Embryonic facial prominence (tissue), 1 donor: Measurements from ENCODE around the gene TLL1.

Experiments used
- DNase-seq: peaks from one replicate; pipeline ENCODE4 v3.0.0-alpha.2; 2016; ENCODE audit errors: extremely low spot score

Gene TLL1

DNA sequence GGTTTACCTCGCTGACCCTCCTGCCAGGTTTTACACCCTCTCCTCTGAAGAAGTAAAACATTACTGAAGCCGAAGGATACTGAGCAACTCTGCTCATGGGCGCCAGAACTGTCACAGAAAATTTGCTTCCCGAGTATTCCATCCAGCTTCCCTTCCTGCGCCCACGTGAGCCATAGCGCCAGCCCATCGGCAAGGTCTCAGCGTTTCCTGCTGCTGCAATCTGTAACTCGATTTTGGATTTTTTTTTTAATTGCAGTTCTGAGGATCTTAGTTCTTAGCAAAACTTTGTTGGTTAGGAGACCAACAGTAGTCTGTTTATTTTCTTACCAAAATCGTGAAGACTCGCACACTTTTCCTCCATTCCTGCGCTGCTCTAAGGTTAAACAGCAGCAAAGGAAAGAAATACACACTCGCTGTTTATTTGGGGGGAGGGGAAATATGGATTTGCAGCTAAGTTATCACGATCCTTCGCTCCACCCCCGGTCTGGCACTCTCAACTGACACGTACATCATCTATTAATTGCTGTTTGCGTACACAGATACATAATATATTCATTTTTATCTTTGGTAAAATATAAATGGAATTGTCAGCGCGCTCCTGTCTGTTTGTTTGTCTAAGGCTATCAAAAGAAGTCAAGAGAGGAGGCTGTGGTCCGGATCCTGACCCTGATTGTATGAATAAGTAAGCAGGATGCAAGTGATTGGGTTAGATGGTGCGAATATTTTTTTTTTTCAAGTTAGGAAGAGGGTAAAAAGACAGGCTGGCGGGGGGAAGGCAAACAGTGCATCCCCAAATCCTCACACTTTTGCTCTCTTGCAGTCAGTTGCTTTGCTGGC lies at the start of gene TLL1:
TLL1 (plus strand) TSS at position 777 of the 837 bp plus-strand sequence. CDS start 668 bp downstream, outside the sequence.
- DNase-seq = no peak

DNA sequence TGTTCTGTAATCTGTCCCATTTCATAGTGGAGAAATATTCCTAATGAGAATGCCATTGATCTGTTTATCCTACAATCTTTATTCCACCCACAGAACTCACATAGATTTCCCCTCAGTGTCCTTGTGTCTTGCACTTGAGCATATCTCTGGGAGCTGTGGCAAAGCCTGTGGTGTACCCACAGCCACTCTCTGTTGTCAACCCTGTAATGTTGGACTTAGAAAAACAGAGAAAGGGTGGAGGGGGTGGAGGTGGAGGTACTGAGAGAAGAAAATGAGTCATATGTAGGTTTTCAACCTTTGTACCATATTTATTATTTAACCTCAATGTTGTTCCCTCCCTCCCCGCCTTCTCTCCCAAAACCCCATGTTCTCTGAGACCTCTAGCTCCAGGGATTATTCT lies 46.9 kb upstream of the TLL1 start:
- no peak for DNase-seq

DNA sequence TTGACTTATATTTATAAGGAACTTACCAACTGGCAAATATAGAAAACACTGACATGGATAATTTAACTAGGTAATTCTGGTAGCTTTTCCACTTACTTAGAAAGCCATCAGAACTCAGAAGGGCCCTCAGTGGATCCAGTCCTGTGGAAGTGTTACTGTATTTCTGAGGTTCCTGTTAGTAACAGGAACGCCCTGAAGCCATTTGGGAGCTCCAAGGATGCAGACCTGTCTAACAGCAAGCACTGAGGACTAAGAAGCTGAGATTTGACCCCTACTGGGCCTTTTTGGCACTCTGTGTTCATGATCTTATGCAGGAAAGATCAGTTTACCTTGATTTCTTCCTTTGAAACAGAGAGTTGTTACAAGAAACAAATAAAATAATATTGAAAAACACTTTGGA lies 46.0 kb upstream of the TLL1 start:
- no peak for DNase-seq

DNA sequence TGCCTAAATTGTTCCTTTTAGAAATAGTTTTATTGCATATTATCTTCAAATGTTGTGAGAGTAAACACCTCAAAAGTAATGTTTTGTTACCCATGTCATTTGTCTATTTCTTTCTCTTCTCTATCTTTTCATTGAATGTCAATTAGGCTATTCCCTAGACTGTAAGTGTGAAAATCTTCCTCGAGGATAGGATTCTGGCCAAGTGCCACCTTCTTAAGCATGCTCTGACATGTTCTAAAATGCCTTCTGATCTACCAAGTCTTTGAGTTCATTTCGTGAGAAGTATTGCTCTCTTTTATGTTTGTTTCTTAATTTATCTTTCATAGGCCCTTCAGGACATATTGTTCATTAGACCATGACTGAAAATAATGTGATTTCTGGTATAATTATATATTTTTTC lies 44.1 kb upstream of the TLL1 start:
- no peak for DNase-seq

GRCh38 chr4:165834116-165834515 lies 38.9 kb upstream of the TLL1 start:
- no peak for DNase-seq

DNA sequence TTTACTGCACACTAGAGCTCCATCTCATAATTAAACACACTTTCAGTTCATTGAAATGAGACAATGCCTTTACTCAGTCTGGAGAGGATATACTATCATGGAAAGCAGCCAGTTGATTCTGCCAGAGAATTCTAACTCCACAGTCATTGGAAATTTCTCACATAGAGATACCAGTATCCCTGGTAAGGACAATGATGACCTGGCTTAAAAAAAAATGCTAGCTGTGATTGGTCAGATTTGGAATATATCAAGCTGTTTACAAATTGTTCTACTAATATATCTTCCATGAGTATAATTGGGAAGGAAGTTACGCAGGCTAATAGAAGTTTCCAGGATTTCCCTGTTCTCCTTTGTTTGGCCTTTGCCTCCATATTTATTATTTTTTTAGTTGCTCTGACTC lies 34.5 kb upstream of the TLL1 start:
- no peak for DNase-seq

DNA sequence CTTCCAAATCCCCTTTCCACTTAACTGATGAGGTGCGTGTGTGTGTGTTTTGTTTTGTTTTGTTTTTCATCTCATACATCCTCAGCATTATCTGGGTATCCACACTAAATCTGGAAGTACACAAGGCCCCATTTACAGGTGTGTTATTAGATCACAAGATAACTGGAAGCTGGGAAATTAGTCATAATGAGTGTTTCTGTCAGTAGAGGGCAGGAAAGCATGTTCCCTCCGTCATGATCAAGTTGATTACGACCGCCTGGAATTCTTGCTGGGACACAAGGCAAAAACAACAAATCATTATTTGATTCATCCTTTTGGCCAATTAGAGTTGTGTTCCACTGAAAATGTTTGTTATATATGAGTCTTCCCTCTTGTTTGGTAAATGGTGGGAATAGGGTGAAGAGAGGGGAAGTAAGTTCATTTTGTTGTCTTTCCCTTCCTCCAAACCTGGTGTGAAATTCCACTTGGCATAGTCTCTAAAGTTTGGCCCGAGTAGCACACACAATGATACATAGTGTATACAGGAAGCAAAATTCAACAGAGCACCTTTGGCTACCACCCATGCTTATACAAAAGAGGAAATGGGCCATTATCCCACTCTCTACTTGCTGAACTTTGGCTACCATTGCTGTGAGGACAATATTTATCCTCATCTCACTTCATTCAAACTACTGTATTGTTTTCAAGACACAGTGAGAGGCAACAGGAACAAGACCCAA lies 33.3 kb upstream of the TLL1 start:
- no peak for DNase-seq

- DNase-seq = no peak
Measured at GRCh38 chr4:165842684-165843083, 30.4 kb upstream of the TLL1 start.

DNA sequence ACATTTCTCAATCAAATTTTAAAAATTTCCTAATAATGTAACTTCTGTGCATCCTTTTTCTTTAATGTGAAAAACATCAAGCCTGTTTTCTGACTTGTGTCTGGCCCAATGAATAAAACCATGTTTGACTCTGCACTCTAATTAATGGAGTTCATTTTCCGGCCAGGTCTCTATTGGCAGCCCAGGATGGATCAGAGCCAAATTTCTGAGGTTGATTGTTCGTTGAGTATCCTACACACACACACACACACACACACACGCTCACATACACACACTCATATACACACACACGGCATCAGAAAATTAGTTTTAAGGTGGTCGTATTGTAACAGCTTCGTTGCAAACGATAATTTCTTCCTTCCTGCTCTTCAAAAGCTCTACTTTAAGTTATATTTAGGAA lies 28.9 kb upstream of the TLL1 start:
- no peak for DNase-seq

GRCh38 chr4:165851256-165851655 lies 21.8 kb upstream of the TLL1 start:
- no peak for DNase-seq

- no peak for DNase-seq
Measured at GRCh38 chr4:165855191-165855590, 17.8 kb upstream of the TLL1 start.

DNA sequence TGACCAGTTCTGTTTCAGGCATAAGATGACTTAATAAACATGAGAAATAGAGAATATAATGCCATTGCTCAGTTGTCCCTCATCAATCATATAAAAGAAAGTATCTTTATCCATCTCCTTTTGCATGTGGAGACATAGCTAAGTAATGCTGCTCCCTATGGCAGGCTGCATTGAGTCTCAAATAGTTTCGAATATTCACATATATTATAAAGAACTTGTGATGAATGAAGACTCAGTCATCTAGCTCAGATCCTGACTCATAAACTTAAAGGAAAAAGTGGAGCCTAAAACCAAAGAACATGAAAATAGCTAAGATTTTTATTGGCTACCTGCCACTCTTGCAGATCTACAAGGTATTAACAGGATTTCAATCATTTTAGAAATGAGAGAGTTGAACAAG lies 11.7 kb upstream of the TLL1 start:
- no peak for DNase-seq

GRCh38 chr4:165864271-165864670 lies 8.8 kb upstream of the TLL1 start:
- DNase-seq = no peak

GRCh38 chr4:165866019-165866650 lies 6.9 kb upstream of the TLL1 start:
- no peak for DNase-seq

- DNase-seq = no peak
Measured at GRCh38 chr4:165867961-165868360, 5.1 kb upstream of the TLL1 start.

- DNase-seq = no peak
Measured at GRCh38 chr4:165873298-165874071, 448 bp downstream of the TLL1 start.

DNA sequence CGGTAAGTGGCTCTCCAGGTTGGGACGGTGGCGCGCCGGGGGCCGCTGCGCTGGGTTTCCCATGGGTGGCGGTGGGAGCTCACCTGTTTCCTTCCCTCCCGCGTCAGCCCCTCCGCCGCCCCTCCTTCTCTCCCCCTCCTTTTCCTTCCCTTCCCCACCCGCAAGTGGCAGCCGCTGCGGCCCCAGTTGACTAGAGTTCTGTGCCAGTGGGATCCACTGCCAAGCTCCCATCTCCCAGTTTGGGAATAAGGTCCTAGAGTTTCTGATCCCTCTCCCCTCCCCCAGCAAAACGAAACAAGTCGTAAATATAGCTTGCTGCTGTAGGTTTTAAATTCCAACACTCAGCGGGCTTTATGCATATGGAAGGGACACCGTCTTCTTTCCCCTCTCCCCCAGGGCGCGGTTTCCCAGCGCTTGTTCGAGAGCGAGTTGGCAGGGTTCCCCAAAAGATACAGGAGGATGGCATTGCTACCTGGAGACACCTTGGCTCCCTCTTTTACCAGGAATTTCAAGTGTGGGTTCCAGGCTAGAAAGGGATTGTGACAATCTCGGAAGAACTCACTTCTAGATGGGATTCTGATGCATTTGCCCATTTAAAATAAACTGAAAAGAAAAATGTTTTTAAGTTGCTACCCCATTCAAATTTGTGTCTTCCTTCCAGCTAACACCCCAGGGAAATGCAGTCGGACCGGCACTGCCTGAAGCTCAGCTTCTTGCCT lies 1.2 kb downstream of the TLL1 start:
- no peak for DNase-seq

DNA sequence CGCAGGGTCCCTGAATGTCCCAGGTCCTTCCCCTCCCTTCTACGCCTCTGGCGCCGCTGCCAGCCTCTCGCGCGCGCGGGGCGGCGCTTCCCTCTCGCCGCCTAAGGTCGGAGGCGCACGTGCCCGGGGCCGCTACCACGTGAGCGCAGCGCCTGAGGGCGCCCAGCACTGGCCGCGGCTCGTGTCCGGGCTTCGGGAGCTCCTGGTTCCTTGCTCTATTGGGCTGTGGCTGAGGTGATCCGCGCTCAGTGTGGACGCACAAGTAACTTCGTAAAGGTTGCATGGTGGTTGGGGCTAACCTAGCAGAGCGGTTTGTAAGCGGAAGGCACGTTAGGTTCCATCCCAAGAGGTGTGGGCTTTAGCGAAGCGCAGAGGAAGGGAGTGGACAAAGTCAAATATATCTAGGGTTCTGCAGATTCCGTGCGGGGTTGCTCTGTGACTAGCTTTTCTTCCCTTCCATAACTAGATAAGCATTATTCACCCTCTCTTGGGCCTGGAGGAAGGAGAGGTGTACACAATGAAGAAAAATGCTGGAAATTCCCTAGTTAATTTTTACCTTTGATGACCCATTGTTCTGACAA lies 1.8 kb downstream of the TLL1 start:
- no peak for DNase-seq

DNA sequence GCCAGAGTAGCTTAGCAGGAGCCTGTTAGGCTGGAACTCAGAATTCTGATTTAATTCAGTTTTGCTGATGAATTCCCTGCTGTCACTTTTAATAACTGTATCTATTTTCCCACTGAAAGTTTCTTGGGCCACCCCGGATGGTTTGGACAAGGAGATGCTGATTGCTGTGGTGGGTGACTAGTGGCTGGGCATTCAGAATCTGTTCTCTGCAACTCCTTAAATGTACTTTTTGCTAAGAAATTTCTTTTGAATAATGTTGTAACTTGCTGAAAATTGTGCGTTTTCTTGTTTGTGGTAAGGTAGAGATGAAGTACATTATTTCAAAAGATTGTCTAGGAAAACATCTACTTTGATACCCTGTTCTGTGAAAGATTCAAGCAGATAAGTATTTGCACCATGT lies 2.4 kb downstream of the TLL1 start:
- no peak for DNase-seq

DNA sequence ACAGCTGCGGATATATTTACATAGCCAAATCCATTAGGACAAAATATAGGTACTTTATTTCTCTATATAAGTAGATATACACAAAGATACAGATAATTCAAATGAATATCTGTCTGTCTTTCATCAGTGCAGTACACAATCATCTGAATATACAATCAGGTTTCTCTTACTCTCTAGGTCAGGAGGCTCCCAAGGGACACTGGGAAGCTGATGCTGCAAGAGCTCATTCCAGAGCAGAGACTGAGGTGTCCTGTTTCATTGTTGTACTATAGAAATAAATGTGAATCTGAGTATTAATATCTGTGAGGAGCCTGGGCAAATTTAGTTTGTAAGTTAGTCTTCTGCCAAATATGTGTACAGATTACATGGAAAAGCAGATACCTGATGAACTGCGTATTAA lies 4.2 kb downstream of the TLL1 start:
- no peak for DNase-seq

DNA sequence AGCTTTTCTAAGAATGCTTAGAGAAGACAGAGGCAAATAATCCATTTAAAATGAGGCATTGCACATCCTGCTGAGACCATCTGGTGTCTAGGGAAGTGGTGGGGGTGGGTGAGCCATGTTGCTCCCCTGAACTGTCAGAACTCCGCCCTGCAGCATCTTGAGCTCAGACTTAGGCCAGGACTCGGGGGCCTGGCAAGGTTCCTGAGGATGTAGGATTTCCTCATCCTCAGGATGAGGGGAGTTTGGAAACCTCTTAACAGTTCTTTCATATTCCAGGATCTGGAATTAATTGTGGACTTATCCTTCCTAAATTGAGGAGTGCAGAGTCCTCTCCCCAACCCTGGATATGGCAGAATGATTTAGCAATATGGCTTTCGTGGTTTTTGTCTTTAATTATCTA lies 6.6 kb downstream of the TLL1 start:
- no peak for DNase-seq
